Ishikawa (cell line): ENCODE results near the gene PARN.

Experiments
- CEBPB ChIP-seq: IDR thresholded peaks from 2 replicates; pipeline ENCODE4 v1.6.1; 2012
- CREB1 ChIP-seq: IDR thresholded peaks from 2 replicates; pipeline ENCODE4 v1.6.1; 2012; ENCODE audit warnings: low read depth
- EGR1 ChIP-seq: IDR thresholded peaks from 2 replicates; pipeline ENCODE4 v1.6.1; 2012
- EP300 ChIP-seq: IDR thresholded peaks from 2 replicates; pipeline ENCODE4 v1.6.1; 2012; ENCODE audit warnings: borderline replicate concordance
- FOXM1 ChIP-seq: IDR thresholded peaks from 2 replicates; pipeline ENCODE4 v1.6.1; 2012; ENCODE audit warnings: low read depth, borderline replicate concordance
- NFIC ChIP-seq: IDR thresholded peaks from 2 replicates; pipeline ENCODE4 v1.6.1; 2012
- RAD21 ChIP-seq: IDR thresholded peaks from 2 replicates; pipeline ENCODE4 v1.6.1; 2012; ENCODE audit warnings: low read depth
- TAF1 ChIP-seq: IDR thresholded peaks from 2 replicates; pipeline ENCODE4 v1.6.1; 2012; ENCODE audit warnings: low read depth, mild to moderate bottlenecking
- TCF12 ChIP-seq: IDR thresholded peaks from 2 replicates; pipeline ENCODE4 v1.6.1; 2012; ENCODE audit warnings: low read depth
- TEAD4 ChIP-seq: IDR thresholded peaks from 2 replicates; pipeline ENCODE4 v1.6.1; 2012
- YY1 ChIP-seq: IDR thresholded peaks from 2 replicates; pipeline ENCODE4 v1.6.1; 2012; ENCODE audit warnings: low read depth
- ZBTB7A ChIP-seq: IDR thresholded peaks from 2 replicates; pipeline ENCODE4 v1.6.1; 2012; ENCODE audit warnings: low read depth
- TF ChIP-seq, protein P1 (sequence below): IDR thresholded peaks from 2 replicates; pipeline ENCODE4 v1.6.1; 2012
- TF ChIP-seq, protein P2 (sequence below): IDR thresholded peaks from 2 replicates; pipeline ENCODE4 v1.6.1; 2012
- TF ChIP-seq, protein P3 (sequence below): IDR thresholded peaks from 2 replicates; pipeline ENCODE4 v1.6.1; 2012; ENCODE audit warnings: low read depth, mild to moderate bottlenecking

Gene PARN

DNA sequence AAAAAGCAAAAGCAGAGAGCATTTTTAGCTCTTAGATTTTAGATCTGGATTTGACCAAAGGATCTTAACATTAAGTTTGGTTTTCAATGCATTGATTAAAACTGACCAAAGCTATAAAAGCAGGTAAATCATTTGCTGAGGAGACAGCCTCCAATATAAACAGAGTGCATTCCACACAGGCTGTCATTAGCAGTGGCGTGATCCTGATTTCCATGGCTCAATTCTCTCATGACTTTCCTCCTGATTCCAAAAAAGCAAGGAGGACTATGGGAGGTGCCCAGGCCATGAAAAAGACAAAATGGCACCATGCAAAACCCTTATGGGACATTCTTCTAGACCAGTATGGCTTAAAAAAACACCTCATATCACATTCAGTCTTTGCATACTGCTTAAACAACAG lies 53.5 kb downstream of the PARN start:
- TF ChIP-seq TEAD4 (no peak), FOXM1 (no peak), EP300 (no peak), EGR1 (no peak), NFIC (no peak), CEBPB (no peak)
- TF ChIP-seq, protein P1, sequence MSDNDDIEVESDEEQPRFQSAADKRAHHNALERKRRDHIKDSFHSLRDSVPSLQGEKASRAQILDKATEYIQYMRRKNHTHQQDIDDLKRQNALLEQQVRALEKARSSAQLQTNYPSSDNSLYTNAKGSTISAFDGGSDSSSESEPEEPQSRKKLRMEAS: no peak

DNA sequence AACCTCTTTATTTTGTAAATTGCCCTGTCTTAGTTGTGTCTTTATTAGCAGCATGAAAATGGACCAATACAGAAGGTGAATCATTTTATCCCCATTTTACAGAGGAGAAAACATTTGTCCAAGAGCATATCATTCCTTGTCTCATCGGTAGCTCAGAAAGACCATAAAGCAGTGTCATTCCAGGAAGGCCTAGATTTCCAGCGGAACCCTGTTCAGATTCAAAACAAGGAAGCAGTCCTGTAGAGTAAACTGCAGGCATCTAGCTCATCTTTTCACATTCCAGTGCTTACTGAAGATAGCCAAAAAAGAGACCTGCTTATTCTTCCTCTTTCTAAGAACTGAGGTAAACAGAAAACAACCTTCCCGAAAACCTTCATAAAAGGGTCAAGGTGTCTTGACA lies 54.0 kb downstream of the PARN start:
- TF ChIP-seq TEAD4: no peak
- no peak for TF ChIP-seq TAF1
- no peak for TF ChIP-seq EGR1
- TF ChIP-seq FOXM1: no peak
- TF ChIP-seq EP300: no peak

DNA sequence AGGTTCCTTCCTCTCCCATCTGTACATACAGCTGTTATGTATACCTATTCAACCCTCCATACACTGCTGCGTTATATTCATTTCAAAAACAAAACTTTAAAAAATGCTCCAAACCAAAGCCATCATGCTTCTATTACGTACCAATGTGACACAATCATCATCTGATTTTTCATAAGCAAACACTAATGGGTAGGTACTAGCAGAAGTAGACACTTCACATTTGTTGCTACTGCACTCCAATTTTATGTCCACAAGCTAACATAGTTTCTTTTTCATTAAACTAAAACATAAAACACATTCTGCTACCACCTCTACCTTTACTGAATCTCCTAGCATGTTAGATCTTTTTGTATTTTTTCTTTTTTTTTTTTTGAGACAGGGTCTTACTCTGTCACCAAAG lies 57.5 kb downstream of the PARN start:
- TF ChIP-seq RAD21 (no peak), FOXM1 (no peak), EGR1 (no peak), ZBTB7A (no peak), CREB1 (no peak), TAF1 (no peak), TCF12 (no peak)
- TF ChIP-seq, protein P2, sequence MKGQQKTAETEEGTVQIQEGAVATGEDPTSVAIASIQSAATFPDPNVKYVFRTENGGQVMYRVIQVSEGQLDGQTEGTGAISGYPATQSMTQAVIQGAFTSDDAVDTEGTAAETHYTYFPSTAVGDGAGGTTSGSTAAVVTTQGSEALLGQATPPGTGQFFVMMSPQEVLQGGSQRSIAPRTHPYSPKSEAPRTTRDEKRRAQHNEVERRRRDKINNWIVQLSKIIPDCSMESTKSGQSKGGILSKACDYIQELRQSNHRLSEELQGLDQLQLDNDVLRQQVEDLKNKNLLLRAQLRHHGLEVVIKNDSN: no peak
- TF ChIP-seq, protein P1: no peak

DNA sequence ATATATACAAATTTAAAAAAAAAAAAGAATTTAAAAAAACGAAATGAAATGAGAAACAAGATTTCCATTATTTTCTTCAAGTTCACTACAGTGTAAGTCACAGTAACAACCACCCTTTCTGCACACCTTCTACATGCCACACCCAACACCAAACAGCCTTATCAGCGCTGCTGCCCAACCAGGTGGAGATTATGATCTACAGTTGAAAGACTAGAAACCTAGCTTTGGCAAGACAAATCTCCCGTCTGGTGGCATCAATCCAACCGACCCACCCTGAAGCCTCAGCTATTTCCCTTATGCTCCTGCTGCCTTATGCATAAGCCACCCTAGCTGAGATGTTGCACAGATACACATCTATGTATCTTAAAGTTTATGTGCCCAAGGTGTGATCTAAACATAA lies 60.8 kb downstream of the PARN start:
- TF ChIP-seq RAD21 (no peak), TAF1 (no peak), EGR1 (no peak), CEBPB (no peak), YY1 (no peak), ZBTB7A (no peak), FOXM1 (no peak), CREB1 (no peak), NFIC (no peak), TCF12 (no peak), TEAD4 (no peak), EP300 (no peak)
- TF ChIP-seq, protein P3, sequence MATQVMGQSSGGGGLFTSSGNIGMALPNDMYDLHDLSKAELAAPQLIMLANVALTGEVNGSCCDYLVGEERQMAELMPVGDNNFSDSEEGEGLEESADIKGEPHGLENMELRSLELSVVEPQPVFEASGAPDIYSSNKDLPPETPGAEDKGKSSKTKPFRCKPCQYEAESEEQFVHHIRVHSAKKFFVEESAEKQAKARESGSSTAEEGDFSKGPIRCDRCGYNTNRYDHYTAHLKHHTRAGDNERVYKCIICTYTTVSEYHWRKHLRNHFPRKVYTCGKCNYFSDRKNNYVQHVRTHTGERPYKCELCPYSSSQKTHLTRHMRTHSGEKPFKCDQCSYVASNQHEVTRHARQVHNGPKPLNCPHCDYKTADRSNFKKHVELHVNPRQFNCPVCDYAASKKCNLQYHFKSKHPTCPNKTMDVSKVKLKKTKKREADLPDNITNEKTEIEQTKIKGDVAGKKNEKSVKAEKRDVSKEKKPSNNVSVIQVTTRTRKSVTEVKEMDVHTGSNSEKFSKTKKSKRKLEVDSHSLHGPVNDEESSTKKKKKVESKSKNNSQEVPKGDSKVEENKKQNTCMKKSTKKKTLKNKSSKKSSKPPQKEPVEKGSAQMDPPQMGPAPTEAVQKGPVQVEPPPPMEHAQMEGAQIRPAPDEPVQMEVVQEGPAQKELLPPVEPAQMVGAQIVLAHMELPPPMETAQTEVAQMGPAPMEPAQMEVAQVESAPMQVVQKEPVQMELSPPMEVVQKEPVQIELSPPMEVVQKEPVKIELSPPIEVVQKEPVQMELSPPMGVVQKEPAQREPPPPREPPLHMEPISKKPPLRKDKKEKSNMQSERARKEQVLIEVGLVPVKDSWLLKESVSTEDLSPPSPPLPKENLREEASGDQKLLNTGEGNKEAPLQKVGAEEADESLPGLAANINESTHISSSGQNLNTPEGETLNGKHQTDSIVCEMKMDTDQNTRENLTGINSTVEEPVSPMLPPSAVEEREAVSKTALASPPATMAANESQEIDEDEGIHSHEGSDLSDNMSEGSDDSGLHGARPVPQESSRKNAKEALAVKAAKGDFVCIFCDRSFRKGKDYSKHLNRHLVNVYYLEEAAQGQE: no peak
- TF ChIP-seq, protein P1: no peak
- TF ChIP-seq, protein P2: no peak

DNA sequence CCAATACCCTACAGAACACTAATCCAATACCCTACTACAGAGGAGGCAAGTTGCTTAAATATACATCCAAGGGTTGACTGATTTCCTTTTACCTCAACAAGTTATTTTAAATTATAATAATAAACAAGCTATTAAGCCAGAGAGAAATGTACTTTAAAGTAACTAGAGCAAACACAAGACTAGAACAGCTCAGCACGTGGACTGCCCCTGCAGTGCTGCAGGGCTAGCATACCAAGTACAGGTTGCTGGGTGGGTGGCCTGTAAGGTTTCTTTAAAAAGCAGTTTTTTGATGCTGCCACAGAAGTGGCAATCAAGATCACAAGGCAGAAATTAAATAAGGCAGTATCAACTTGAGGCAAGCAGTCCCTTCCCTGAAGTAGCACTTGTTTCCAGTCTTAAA lies 63.5 kb downstream of the PARN start:
- no peak for TF ChIP-seq ZBTB7A
- no peak for TF ChIP-seq TCF12
- no peak for TF ChIP-seq EGR1
- TF ChIP-seq, protein P2: no peak
- no peak for TF ChIP-seq YY1
- TF ChIP-seq RAD21: no peak
- TF ChIP-seq CREB1: no peak
- TF ChIP-seq TAF1: no peak
- TF ChIP-seq, protein P1: no peak
- TF ChIP-seq, protein P3: no peak
- TF ChIP-seq FOXM1: no peak
- no peak for TF ChIP-seq EP300
- TF ChIP-seq CEBPB: no peak
- no peak for TF ChIP-seq TEAD4
- no peak for TF ChIP-seq NFIC
